Mesenchymal stem cell (in vitro differentiated cells and primary cell): Measurements from ENCODE around the gene SHBG.
A peak's percentile ranks its signal among the peaks of the same experiment; 100 is the strongest.
"Not testable (repeated sequence)": the region's sequence is repeated elsewhere in the genome, so short reads cannot be mapped to it uniquely, and the experiment has no call there.

Experiments used
- DNase-seq: peaks from one replicate; pipeline ENCODE4 v3.0.0-alpha.2; 2013
- H2AFZ ChIP-seq: one replicate; pipeline ENCODE4 v1.6.1; 2013; ENCODE audit warnings: low read depth, mild to moderate bottlenecking, control low read depth, inconsistent platforms, low read length, moderate library complexity
- H2AK5ac ChIP-seq: 2 replicates; pipeline ENCODE4 v1.6.1; 2013; ENCODE audit warnings: low read length, moderate library complexity, mild to moderate bottlenecking, inconsistent platforms; ENCODE audit not compliant: severe bottlenecking
- H2BK120ac ChIP-seq: one replicate; pipeline ENCODE4 v1.6.1; 2013; ENCODE audit warnings: low read depth, mild to moderate bottlenecking, inconsistent platforms, low read length, moderate library complexity
- H2BK12ac ChIP-seq, 2 experiments: one replicate each; pipeline ENCODE4 v1.6.1; 2013; ENCODE audit warnings: inconsistent platforms in 2 of 2, low read length in 2 of 2, mild to moderate bottlenecking in 2 of 2, moderate library complexity in 2 of 2, control low read depth in 1 of 2
- H2BK15ac ChIP-seq: one replicate; pipeline ENCODE4 v1.6.1; 2013; ENCODE audit warnings: mild to moderate bottlenecking, low read depth, inconsistent platforms; ENCODE audit not compliant: poor library complexity, severe bottlenecking
- H2BK5ac ChIP-seq: 2 replicates; pipeline ENCODE4 v1.6.1; 2013; ENCODE audit warnings: low read depth, mild to moderate bottlenecking, low read length, control low read depth, inconsistent platforms; ENCODE audit not compliant: poor library complexity, severe bottlenecking
- H3K14ac ChIP-seq, 2 experiments: one replicate each; pipeline ENCODE4 v1.6.1; 2013; ENCODE audit warnings: inconsistent platforms in 2 of 2, low read length in 2 of 2, control low read depth in 1 of 2, mild to moderate bottlenecking in 1 of 2, moderate library complexity in 1 of 2
- H3K18ac ChIP-seq, 2 experiments: one replicate each; pipeline ENCODE4 v1.6.1; 2013; ENCODE audit warnings: inconsistent platforms in 2 of 2, low read length in 2 of 2, control low read depth in 1 of 2, low read depth in 1 of 2, mild to moderate bottlenecking in 1 of 2
- H3K23ac ChIP-seq, 2 experiments: one replicate each; pipeline ENCODE4 v1.6.1; 2013; ENCODE audit warnings: inconsistent platforms in 2 of 2, low read length in 2 of 2, mild to moderate bottlenecking in 2 of 2, moderate library complexity in 2 of 2, control low read depth in 1 of 2
- H3K27ac ChIP-seq: 2 replicates; pipeline ENCODE4 v1.5.1; 2013; ENCODE audit warnings: mild to moderate bottlenecking, moderate library complexity, low read length, control low read depth, inconsistent platforms; ENCODE audit not compliant: poor library complexity, severe bottlenecking
- H3K27me3 ChIP-seq, 2 experiments: 2 replicates each; pipeline versions ENCODE4 v1.6.1 to v1.7.0; 2013; ENCODE audit warnings: low read length in 2 of 2, mild to moderate bottlenecking in 2 of 2, moderate library complexity in 2 of 2, control low read depth in 1 of 2, inconsistent platforms in 1 of 2; ENCODE audit not compliant: control insufficient read depth in 1 of 2, insufficient read depth in 1 of 2
- H3K36me3 ChIP-seq, 2 experiments: 2 replicates each; pipeline versions ENCODE4 v1.6.1 to v1.7.0; 2013; ENCODE audit warnings: low read length in 2 of 2, control low read depth in 1 of 2, inconsistent platforms in 1 of 2, low read depth in 1 of 2, mild to moderate bottlenecking in 1 of 2; ENCODE audit not compliant: insufficient read depth in 2 of 2, control insufficient read depth in 1 of 2
- H3K4ac ChIP-seq, 2 experiments: one replicate each; pipeline ENCODE4 v1.6.1; 2013; ENCODE audit warnings: inconsistent platforms in 2 of 2, low read length in 2 of 2, mild to moderate bottlenecking in 2 of 2, moderate library complexity in 2 of 2, control low read depth in 1 of 2, low read depth in 1 of 2
- H3K4me1 ChIP-seq: 2 replicates; pipeline ENCODE4 v1.6.1; 2013; ENCODE audit warnings: low read depth, low read length, control low read depth; ENCODE audit not compliant: control insufficient read depth, insufficient read depth
- H3K4me2 ChIP-seq: 2 replicates; pipeline ENCODE4 v1.6.1; 2013; ENCODE audit warnings: low read length, mild to moderate bottlenecking, inconsistent platforms; ENCODE audit not compliant: poor library complexity, severe bottlenecking
- H3K4me3 ChIP-seq, 2 experiments: 2 replicates each; pipeline versions ENCODE4 v1.5.1 to v1.7.0; 2013; ENCODE audit warnings: low read length in 2 of 2, mild to moderate bottlenecking in 2 of 2, control low read depth in 1 of 2, low read depth in 1 of 2; ENCODE audit not compliant: insufficient read depth in 1 of 2
- H3K79me1 ChIP-seq: replicated peaks from 2 replicates; pipeline ENCODE4 v1.6.1; 2013; ENCODE audit warnings: mild to moderate bottlenecking, control low read depth, low read length, inconsistent platforms; ENCODE audit not compliant: poor library complexity, severe bottlenecking
- H3K9ac ChIP-seq: 2 replicates; pipeline ENCODE4 v1.7.0; 2013; ENCODE audit warnings: mild to moderate bottlenecking, low read length, moderate library complexity
- H3K9me3 ChIP-seq: 2 replicates; pipeline ENCODE4 v1.7.0; 2013; ENCODE audit warnings: mild to moderate bottlenecking, low read length; ENCODE audit not compliant: control insufficient read depth
- H4K8ac ChIP-seq: one replicate; pipeline ENCODE4 v1.6.1; 2013; ENCODE audit warnings: inconsistent platforms, mild to moderate bottlenecking, low read length, moderate library complexity
- H4K91ac ChIP-seq: one replicate; pipeline ENCODE4 v1.6.1; 2013; ENCODE audit warnings: mild to moderate bottlenecking, low read length, inconsistent platforms
- WGBS: methylation state at CpG from one replicate; pipeline ENCODE4 v1.1.7; 2013; ENCODE audit warnings: mixed read lengths; 5-methylcytosine and 5-hydroxymethylcytosine counted together

Gene SHBG

GRCh38 chr17:7636163-7636562, 6.2 kb downstream of the SHBG start:
- WGBS: 79% methylated on average over 5 of the region's 5 CpGs

GRCh38 chr17:7640783-7641182, 10.8 kb downstream of the SHBG start:
- no peak overlapping the region for H3K18ac ChIP-seq
- no peaks in the 10 kb centered on the region for H3K79me1 ChIP-seq
- H3K4ac ChIP-seq: no peak overlapping the region
- no peaks in the 10 kb centered on the region for H3K36me3 ChIP-seq
- H4K91ac ChIP-seq: no peak overlapping the region
- H3K23ac ChIP-seq: no peak overlapping the region
- no peaks in the 10 kb centered on the region for H3K4me1 ChIP-seq
- no peak overlapping the region for H3K14ac ChIP-seq
- no peaks in the 10 kb centered on the region for H3K9me3 ChIP-seq
- H2BK5ac ChIP-seq: no peak overlapping the region
- no peak overlapping the region for H2BK12ac ChIP-seq
- no peak overlapping the region for H3K4me2 ChIP-seq
- H2AFZ ChIP-seq: no peak overlapping the region
- H2AK5ac ChIP-seq: no peak overlapping the region
- H3K4me3 ChIP-seq: no peak overlapping the region
- no peak overlapping the region for H3K27ac ChIP-seq
- H2BK15ac ChIP-seq: no peak overlapping the region
- no peak for DNase-seq
- H2BK120ac ChIP-seq: no peak overlapping the region
- H4K8ac ChIP-seq: no peak overlapping the region
- no peak overlapping the region for H3K9ac ChIP-seq
- peaks cover 8 to 12% of the 10 kb centered on the region in 2 experiments for H3K27me3 ChIP-seq
- 97% methylated on average over 20 of the region's 26 CpGs for WGBS

More at GRCh38 chr17:7636163-7636562, 6.2 kb downstream of the SHBG start:
- H3K4me2 ChIP-seq: no peak overlapping the region
- no peaks in the 10 kb centered on the region for H3K36me3 ChIP-seq
- no peak overlapping the region for H3K27ac ChIP-seq
- H3K27me3 ChIP-seq: peaks cover 4 to 6% of the 10 kb centered on the region in 2 experiments
- H3K14ac ChIP-seq: no peak overlapping the region
- H2AK5ac ChIP-seq: no peak overlapping the region
- no peak for DNase-seq
- H4K8ac ChIP-seq: no peak overlapping the region
- peak overlapping the region; percentile 7 for H2BK15ac ChIP-seq
- no peak overlapping the region for H2BK12ac ChIP-seq
- H3K79me1 ChIP-seq: no peaks in the 10 kb centered on the region
- no peaks in the 10 kb centered on the region for H3K9me3 ChIP-seq
- peaks cover 2% of the 10 kb centered on the region for H3K4me1 ChIP-seq
- no peak overlapping the region for H3K4ac ChIP-seq
- no peak overlapping the region for H2BK5ac ChIP-seq
- H4K91ac ChIP-seq: no peak overlapping the region
- no peak overlapping the region for H3K4me3 ChIP-seq
- H3K18ac ChIP-seq: no peak overlapping the region
- no peak overlapping the region for H2AFZ ChIP-seq
- no peak overlapping the region for H2BK120ac ChIP-seq
- no peak overlapping the region for H3K23ac ChIP-seq
- H3K9ac ChIP-seq: no peak overlapping the region

GRCh38 chr17:7641635-7642034, 11.7 kb downstream of the SHBG start:
- not testable (repeated sequence) for H3K4me3 ChIP-seq, H4K8ac ChIP-seq, H3K36me3 ChIP-seq, H2AK5ac ChIP-seq, DNase-seq, H3K18ac ChIP-seq, H3K14ac ChIP-seq, H2BK12ac ChIP-seq, H3K4me1 ChIP-seq, H4K91ac ChIP-seq, H2AFZ ChIP-seq, H3K79me1 ChIP-seq, H3K9me3 ChIP-seq, H3K9ac ChIP-seq, H3K4ac ChIP-seq, H3K4me2 ChIP-seq, H3K27ac ChIP-seq, H2BK120ac ChIP-seq, H3K23ac ChIP-seq, H2BK15ac ChIP-seq, H2BK5ac ChIP-seq
- peaks cover 13 to 16% of the 10 kb centered on the region in 2 experiments for H3K27me3 ChIP-seq
- WGBS: 64% methylated on average over 7 of the region's 7 CpGs

- no peak overlapping the region for H2AFZ ChIP-seq
- no peak overlapping the region for H3K4me3 ChIP-seq
- no peak overlapping the region for H3K18ac ChIP-seq
- H3K27me3 ChIP-seq: peaks cover 24 to 34% of the 10 kb centered on the region in 2 experiments
- no peak overlapping the region for H3K4ac ChIP-seq
- DNase-seq: no peak
- H3K27ac ChIP-seq: no peak overlapping the region
- 92% methylated on average over 4 of the region's 4 CpGs for WGBS
- no peaks in the 10 kb centered on the region for H3K9me3 ChIP-seq
- no peak overlapping the region for H3K23ac ChIP-seq
- no peak overlapping the region for H3K9ac ChIP-seq
- H4K8ac ChIP-seq: no peak overlapping the region
- H3K4me2 ChIP-seq: no peak overlapping the region
- H3K79me1 ChIP-seq: no peaks in the 10 kb centered on the region
- H2BK15ac ChIP-seq: no peak overlapping the region
- no peak overlapping the region for H3K14ac ChIP-seq
- H2BK120ac ChIP-seq: no peak overlapping the region
- no peaks in the 10 kb centered on the region for H3K36me3 ChIP-seq
- H2BK12ac ChIP-seq: no peak overlapping the region
- H3K4me1 ChIP-seq: no peaks in the 10 kb centered on the region
- no peak overlapping the region for H2AK5ac ChIP-seq
- no peak overlapping the region for H2BK5ac ChIP-seq
- H4K91ac ChIP-seq: no peak overlapping the region
These were observed 14.8 kb downstream of the SHBG start for GRCh38 chr17:7644775-7645174.
